ACHN (cell line): ENCODE data around the gene TSHR.

Source experiments
- DNase-seq: peaks from one replicate; pipeline ENCODE4 v3.0.0-alpha.2; 2015
- in situ Hi-C: cut with HindIII; loops from 2 replicates; pipeline ENCODE4 v1.10.0; 2017; ENCODE audit warnings: low sequenced_read_pairs, low pct_ligation_motif_present, low pct_unique_long_range_greater_than_20kb

The TSHR gene

DNA sequence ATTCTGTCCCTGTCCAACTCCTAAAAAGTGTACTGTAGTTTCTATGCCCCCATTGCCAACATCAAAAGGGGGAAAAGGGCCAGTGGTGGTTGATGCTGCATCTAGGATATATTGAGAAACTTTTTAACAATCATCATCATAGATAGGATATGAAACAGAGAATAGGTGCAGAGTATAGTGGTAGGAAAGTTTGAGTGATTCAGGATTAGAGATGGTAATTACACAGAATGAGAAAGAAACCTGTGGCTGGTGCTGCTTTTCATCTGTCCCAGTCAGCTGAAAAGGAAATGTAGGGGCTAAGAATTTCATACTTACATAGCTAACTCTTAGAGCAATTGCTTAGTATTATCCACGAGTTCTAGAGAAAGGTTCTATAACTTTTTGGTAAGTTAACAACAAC is 197.8 kb downstream of the TSHR start:
- in situ Hi-C loops = no loop called here
- no peak for DNase-seq

DNA sequence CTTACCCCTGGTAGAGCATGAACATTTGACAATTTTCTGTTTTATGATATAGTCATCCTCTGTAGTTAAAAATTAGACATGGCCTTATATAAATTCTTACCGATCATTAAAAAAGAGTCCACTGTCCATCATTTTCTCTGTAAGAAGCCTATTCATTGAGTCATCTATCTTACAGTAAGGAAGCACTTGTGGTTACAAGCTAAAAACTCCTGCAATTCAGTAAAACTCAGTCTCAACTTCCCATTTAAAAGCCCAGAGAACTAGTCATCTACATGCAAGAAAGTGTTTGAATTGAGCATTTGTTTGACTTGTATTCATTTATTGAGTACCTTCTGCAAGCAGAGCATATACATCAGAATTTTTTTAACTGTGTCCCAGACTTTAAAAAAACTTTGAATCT is 202.0 kb downstream of the TSHR start:
- in situ Hi-C loops = no loop called here
- no peak for DNase-seq

DNA sequence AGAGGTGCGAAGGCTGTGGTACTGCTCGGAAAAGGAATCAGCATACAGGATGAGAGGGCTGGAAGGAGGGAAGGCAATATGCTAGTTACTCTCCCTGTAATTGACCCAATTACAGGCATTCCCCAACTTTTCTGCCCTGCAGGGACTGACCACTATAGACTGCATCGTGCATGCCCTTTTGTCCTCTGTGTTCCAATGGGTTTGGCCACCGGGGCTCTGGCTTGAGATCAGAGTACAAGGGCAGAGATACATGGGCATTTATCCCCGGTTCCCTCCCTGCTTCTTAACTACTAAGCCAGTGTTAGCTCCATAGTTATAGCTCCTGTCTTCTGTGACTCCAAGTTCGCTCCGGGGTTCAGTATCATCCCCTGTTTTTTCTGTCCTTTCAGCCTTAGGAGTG is 205.7 kb downstream of the TSHR start:
- in situ Hi-C loops = no loop called here

DNA sequence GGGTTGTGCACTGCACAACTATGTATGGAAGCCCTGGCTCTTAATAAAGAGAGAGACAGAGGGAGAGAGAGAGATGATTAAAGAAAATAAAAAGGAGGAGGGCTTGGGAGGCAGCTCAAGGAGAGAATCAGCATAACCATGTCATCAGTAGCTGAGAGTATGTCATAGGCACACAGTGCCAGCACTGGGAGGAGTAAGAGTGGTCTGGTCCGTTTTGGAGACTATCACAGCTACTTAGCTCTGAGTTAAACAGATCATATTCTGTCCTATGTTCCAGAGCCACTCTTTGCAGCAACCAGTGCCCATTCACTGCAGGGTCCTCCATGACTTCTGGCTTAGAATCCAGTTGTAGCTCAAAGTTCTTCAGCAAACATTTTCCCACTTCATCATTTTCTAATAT is 206.3 kb downstream of the TSHR start:
- DNase-seq = no peak
- in situ Hi-C loops = no loop called here

More for the DNA sequence above, 205.7 kb downstream of the TSHR start:
- no peak for DNase-seq

DNA sequence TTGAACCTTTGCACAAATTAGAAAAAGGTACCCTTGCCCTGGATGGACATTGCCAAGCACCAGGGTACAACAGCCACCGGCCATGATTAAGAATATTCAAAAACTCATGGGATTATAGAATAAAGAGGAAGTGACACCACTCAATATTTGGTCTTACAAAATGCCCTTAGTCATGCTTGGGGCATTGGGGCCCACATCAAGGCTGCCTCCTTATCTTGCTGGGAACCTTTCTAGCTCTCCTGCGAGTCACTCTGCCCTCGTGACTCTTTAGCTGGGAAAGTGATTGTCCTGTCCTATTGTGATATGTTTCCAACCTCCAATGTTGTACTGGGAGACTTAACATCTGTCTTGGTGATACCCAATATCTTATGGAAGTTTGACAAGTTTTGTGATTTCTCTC is 207.5 kb downstream of the TSHR start:
- in situ Hi-C loops = no loop called here
- DNase-seq = no peak

DNA sequence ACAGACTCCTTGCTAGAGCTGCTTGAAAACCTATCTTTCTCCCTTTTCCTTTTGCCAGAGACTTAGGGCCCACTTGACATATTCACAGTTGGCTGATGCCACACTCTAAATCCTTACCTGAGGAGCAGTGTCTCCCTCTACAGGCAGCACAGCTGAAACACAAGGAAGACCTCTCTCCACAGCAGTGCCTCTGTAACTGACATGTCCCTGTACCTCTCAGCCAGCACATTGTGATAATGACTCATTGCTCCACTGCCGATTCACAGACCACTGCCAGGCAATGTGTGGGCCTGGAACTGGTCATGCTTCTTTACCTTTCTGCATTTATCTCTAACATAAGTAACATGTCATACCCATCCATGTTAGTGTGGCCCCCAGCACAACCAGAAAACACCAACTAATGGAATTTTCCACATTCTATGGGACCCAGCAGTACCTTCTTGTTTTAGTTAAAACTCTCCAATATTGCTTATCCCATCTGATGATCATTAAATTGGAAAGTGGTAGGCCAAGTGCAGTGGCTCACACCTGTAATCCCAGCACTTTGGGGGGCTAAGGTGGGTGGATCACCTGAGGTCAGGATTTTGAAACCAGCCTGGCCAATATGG is 208.8 kb downstream of the TSHR start:
- peak; percentile 88 for DNase-seq
- in situ Hi-C loops = no loop called here

DNA sequence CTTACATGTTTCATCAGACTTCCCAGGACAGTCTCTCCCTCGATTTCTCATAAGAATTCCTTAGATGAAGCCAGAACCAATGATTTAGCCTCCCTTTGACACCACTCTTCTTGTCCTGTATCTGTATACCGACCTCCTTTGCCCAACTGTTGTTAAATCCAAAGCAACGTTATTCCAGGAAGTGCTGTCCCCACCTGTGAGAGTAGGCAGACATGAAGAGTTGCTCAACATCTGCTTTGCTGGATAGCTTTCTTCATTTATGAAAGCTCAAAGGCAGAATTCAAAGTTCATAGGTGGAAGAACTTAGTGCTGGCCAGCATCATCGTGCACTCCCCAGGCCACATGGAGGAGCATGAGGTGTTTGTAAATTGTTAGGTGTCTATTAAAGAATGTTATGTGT is 209.8 kb downstream of the TSHR start:
- in situ Hi-C loops = no loop called here
- DNase-seq = no peak

DNA sequence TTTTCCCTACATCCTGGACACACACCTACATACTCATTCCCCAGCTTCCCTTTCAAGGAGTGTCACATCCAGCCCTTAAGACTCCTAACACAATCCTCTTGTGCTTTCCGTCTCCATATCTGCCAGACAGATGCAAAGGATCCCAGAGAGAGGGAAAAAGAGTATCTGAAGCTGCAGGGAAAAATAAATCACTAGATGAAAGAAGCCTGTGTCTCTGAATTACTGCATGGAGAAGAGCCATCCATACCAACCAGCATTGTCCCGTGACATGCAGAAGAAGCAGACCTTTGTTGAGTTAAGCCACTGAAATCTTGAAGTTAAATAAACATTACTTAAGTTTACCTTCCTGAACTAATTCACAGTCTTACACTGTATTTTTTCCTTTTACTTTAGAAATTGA is 210.7 kb downstream of the TSHR start:
- no peak for DNase-seq

DNA sequence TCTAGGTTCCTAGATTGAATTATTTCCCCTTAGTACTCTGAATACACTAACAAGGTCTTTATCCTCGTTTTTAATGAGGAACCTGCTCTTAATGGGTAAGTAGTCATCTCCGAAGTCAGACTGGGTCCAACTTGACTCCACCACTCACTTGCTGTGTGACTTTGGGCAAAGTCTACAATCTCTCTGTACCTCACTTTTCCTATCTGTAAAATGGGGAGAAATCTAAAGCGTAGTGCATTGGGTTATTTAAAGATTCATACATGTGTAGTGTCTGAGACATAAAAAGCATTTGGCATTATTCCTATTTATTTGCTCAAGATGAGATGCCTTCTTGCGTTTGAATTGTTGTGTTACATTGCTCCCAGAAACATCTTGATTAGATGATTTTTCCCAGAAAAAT is 213.8 kb downstream of the TSHR start:
- no peak for DNase-seq
- in situ Hi-C loops = no loop called here

More for the DNA sequence above, 210.7 kb downstream of the TSHR start:
- in situ Hi-C loops = no loop called here

DNA sequence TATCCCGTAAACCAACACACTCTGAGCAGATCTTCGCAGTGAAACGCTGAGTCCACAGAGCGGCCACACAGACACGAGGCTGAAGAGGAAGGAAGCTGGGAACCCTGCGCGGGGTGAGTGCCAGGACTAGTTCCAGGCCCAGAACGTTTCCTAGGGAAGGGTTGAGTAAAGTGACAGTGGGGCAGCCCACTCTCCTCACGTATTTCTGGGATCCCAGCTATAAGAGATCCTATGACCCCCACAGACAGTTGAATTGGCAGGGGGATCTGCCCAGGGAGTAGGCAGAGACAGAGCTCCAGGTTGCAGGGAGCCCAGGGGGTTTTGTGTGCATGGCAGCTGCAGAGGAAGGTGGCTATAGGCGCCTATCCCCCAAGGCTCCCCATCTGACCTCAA is 214.3 kb downstream of the TSHR start:
- in situ Hi-C loops = no loop called here
- DNase-seq = peak; percentile 5

DNA sequence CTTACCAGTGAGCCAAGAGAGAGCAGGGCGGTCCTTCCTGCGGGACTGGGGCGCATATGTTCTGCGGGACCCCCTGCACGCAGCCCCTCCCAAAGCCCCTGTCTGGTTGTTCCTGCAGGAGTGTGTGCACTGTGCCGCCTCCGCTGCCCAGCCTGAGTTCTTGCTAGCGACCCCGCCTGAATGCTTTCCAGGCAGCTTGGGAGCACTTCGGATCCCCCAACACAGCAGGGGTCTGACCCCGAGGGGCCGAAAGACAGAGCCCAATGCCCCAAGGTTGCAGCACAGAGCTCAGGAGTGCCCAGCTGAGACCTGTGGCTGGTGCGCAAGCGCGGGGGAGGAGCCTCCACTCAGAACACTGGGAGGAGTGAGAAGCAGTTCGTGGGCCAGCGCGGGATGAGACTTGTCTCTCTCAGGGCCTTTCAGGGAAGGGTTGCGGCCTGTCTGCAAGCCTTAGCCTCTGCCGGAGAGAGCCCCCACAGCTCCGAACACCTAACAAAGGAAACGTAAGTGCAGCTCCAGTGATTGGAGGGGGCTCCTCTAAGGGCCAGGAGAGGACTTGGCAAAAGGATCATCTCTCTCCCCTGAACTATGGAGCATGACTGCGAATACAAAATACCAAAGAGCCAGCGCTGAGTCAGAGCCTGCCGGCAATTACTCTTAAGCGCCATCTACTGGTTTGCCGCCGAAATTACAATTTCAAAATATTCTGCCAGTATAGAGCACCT is 214.8 kb downstream of the TSHR start:
- in situ Hi-C loops = no loop called here
- DNase-seq = peak; percentile 83

DNA sequence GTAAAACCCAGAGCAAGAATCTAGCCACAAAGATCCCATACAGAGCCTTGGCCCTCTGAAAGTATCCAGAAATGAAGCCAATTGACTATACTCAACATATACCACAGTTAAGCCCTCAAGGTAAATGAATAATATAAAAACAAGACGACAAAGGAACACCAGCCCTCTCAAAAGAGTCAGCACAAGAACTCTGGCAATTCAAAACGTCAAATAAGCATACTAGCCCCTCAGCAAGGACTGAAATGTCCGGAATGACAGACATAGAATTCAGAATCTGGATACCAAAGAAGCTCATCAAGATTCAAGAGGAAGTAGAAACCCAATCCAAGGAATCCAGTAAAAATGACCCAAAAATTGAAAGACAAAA is 215.4 kb downstream of the TSHR start:
- in situ Hi-C loops = no loop called here

DNA sequence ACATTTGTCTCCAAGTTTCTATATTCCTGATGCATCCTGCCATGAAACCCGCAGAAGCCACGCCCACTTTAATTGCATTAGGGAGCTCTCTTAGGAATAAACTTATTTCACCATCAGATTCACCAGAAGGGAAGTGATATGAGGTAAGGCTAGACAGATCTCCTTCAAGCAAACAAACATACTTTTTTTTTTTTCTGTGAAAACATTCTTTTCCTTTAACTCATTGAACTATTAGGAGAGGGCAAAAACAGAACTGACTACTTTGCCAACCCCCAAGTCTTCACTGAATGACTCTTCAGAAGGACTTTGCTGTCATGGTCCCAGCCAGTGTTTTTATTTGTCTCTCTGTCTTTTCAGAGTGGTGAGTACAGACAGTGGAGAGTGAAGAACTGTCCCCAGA is 216.9 kb downstream of the TSHR start:
- in situ Hi-C loops = no loop called here
- DNase-seq = no peak

More for the DNA sequence above, 215.4 kb downstream of the TSHR start:
- DNase-seq = peak; percentile 5

DNA sequence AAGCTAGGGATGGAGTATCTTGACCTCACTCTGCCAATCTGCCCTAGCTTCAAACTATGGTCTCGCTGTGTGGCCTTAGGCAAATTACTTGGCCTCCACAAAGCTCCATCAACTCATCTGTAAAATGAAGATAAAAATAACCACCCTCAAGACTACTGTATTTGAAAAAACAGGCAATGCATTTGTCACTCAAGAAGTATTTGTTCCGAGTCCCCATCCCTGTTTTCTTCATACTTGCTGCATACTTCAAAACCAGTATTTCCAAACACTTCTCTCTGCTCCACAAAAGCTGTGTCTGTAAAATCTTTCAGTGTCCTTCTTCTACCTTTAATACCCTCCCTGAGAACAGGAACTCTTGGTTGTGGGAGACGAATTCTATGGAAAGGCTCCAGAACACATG is 217.5 kb downstream of the TSHR start:
- DNase-seq = no peak
- in situ Hi-C loops = no loop called here

DNA sequence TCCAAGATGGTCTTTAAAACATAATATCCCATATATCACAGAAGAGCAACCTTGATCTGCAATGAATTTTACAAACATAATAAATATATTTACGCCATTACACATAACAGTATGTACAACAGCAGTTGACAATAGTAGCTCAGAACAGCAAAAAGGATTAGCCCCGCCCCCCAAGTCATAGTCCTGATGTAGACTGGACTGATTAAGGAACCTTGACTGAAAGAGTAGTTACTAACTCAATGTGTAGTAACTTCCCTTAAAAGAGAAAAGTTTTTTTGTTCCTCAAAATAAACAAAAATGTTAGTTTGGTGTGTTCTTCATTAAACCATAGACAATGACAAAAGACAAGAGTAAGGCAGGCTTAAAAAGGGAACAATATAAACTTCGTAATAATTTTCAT is 220.8 kb downstream of the TSHR start:
- in situ Hi-C loops = no loop called here
- DNase-seq = no peak

DNA sequence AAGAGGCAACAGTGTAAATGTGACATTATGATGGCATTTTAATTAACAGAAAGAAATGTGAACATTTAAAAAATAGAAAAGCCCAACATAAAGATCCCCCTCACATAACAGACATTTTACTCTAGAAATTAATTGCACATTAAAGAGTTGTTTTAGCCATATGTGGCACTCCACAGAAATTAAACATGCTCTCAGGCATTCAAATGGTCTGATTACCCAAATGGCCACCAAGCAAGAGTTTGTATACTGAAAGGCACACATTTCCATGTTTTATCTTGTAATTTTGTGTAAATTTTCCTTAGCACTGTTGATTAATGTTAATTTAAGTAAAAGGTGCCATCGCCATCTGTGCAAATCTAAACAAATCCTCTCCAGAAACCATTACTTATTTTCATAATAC is 221.8 kb downstream of the TSHR start:
- DNase-seq = no peak
- in situ Hi-C loops = no loop called here

DNA sequence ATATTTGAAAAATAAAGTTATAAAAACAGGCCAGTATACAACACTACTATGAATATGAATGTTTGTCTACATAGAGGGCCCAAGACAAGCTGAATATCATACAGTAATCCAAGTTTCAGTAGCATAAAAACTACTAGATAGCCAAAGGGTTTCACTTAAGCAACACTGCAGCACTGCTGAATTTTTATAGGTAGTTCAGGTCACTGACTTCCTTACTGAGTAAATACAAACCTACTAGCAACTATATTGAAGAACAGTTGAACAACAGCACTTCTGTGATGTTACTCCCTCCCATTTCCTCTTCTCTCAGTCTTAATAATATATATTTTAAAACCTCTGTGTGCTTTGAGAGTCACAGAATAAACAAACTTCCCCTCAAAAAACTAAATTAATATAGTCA is 222.6 kb downstream of the TSHR start:
- in situ Hi-C loops = no loop called here
- DNase-seq = no peak

DNA sequence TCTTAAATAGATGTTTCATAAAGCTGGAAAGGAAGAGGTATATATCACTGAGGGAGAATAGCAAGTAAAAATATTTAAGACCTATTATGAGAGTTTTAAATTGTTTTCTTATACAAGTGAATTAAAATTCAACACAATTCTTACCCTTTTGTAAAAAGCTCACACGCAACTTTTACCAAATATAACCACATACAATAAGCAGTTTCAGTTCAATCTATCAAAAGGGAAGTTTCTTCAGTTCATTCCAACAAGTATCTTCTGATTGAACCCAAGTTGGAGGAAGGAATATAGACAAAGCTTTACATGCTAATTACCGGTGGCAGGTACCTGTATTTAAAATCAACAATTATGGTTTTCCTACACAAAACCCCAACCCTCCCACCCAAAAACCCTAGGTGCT is 224.2 kb downstream of the TSHR start:
- no peak for DNase-seq
- in situ Hi-C loops = no loop called here

DNA sequence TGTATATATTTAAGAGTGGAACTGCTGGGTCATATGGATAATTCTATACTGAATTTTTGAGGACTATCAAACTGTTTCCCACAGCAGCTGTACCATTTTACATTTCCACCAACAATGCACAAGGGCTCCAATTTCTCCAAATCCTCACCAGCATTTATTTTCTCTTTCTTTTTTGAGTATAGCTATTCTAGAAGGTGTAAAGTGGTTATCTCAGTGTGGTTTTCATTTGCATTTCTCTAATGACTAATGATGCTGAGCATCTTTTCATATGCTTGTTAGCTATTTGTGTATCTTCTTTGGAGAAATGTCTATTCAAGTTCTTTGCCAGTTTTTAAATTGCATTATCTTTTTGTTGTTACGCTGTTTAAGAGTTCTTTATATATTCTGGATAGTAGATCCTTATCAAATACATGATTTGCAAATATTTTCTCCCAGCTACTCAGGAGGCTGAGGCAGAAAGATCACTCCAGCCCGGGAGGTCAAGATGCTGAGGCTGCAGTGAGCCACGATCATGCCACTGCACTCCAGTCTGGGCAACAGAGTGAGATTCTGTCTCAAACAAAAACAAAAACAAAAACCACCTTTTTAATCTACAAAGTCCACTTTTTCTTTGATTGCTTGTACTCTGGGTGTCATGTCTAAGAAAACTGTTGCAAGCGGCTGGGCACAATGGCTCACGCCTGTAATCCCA is 232.6 kb downstream of the TSHR start:
- no peak for DNase-seq
- in situ Hi-C loops = no loop called here

DNA sequence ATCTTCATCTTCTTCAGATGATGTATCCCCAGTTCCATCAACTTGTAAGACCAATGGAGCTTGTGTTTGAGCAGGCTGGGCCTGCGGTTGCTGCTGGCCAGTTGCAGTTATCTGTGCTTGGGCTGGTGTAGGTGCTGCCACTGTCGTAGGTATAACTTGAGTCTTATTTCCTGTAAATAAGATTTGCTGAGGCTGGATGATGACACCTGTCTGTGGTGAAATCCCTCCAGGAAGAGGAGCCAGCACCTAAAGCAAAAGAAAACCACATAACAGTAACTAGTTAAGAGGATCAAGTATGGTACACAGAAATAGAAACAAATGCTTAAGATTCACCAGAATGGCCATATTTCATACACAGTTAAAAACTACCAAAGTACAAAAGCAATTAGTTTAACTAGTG is 237.2 kb downstream of the TSHR start:
- no peak for DNase-seq
- in situ Hi-C loops = no loop called here
